ENCODE measurements around the gene ARHGEF17.
"Not testable (repeated sequence)": the region's sequence is repeated elsewhere in the genome, so short reads cannot be mapped to it uniquely, and the experiment has no call there.

ARHGEF17 gene

GRCh38 chr11:73269459-73270015 is 38.5 kb upstream of the ARHGEF17 start:
- TF ChIP-seq CTCF (IDR thresholded peaks at IDR 0.05; ENCODE audit: low read depth, low read length, poor library complexity, severe bottlenecking) (no peak), EZH2phosphoT487 (IDR thresholded peaks at IDR 0.05; ENCODE audit: borderline replicate concordance, low read length) (no peak)
- Histone ChIP-seq H3K79me2 (ENCODE audit: control insufficient read depth, low read length) (no peaks in the 10 kb centered on the region), H3F3A (ENCODE audit: control insufficient read depth, insufficient read depth) (no peaks in the 10 kb centered on the region), H3K4me3 (ENCODE audit: low read length) (no peak overlapping the region), H3K27ac (ENCODE audit: low read depth, low read length) (no peak overlapping the region), H3K4me1 (ENCODE audit: control insufficient read depth, low read length) (peaks cover 7% of the 10 kb centered on the region; the same call in 1 of the 2 replicates), H3K9me3 (ENCODE audit: control insufficient read depth, insufficient read depth, low read length) (no peaks in the 10 kb centered on the region), H3K9me2 (replicated peaks; ENCODE audit: control insufficient read depth, low read length) (no peaks in the 10 kb centered on the region), H3K36me3 (ENCODE audit: control insufficient read depth, low read length) (no peaks in the 10 kb centered on the region), H4K20me1 (ENCODE audit: control insufficient read depth, insufficient read depth, low read depth, low read length) (no peaks in the 10 kb centered on the region; the same call in 1 of the 2 replicates), H3K27me3 (ENCODE audit: control insufficient read depth, low read length) (peaks cover 61% of the 10 kb centered on the region), H3K4me2 (ENCODE audit: low read length) (no peak overlapping the region)

DNA sequence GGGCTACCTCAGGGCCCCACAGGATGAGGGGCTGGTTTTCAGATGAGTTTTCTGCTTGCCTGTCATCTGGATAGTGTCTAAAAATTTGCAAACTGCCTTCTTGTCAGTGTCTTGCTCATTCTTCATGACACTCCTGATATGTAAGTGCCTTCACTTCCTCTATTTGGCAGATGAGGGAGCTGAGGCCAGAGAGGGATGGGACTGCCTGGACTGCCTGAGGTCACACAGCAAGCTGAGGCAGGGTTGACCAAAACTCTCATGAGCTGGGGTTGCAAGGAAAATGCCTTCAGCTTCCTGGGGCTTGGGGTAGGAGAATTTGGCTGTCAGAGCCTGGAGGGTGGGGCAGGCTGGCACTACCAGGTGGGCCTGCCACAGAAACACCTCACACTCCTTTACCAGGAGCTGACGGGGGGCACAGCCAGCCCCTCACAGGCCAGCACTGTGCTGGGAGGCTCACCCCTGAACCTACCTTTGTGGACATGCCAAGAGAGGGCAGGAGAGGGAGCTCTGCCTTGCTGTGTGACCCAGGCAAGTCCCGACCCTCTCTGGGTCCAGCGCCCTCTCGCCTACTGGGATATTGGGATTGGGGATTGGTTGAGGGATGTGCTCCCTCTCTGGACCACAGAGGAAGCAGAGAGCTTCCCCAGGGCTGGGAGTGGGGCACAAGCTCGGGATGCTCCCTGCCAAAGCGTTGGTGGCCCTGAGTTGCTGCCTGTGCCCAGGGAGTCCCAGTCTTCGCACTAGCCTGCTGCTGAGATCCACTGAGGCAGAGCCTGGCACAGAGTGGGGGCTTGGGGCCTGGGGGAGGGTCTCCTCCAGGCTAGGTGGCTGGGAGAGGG is 37.8 kb upstream of the ARHGEF17 start:
- H3K27me3 ChIP-seq (ENCODE audit: control insufficient read depth, low read length): peaks cover 61% of the 10 kb centered on the region
- H3K4me3 ChIP-seq (ENCODE audit: low read length): no peak overlapping the region
- peaks cover 7% of the 10 kb centered on the region; the same call in 1 of the 2 replicates for H3K4me1 ChIP-seq (ENCODE audit: control insufficient read depth, low read length)
- H4K20me1 ChIP-seq (ENCODE audit: control insufficient read depth, insufficient read depth, low read depth, low read length): no peaks in the 10 kb centered on the region; the same call in 1 of the 2 replicates
- no peaks in the 10 kb centered on the region for H3F3A ChIP-seq (ENCODE audit: control insufficient read depth, insufficient read depth)
- H3K27ac ChIP-seq (ENCODE audit: low read depth, low read length): no peak overlapping the region
- no peak for TF ChIP-seq CTCF (IDR thresholded peaks at IDR 0.05; ENCODE audit: low read depth, low read length, poor library complexity, severe bottlenecking)
- TF ChIP-seq EZH2phosphoT487 (IDR thresholded peaks at IDR 0.05; ENCODE audit: borderline replicate concordance, low read length): no peak
- no peaks in the 10 kb centered on the region for H3K36me3 ChIP-seq (ENCODE audit: control insufficient read depth, low read length)
- no peaks in the 10 kb centered on the region for H3K9me3 ChIP-seq (ENCODE audit: control insufficient read depth, insufficient read depth, low read length)
- H3K4me2 ChIP-seq (ENCODE audit: low read length): no peak overlapping the region
- H3K79me2 ChIP-seq (ENCODE audit: control insufficient read depth, low read length): no peaks in the 10 kb centered on the region
- H3K9me2 ChIP-seq (replicated peaks; ENCODE audit: control insufficient read depth, low read length): no peaks in the 10 kb centered on the region

DNA sequence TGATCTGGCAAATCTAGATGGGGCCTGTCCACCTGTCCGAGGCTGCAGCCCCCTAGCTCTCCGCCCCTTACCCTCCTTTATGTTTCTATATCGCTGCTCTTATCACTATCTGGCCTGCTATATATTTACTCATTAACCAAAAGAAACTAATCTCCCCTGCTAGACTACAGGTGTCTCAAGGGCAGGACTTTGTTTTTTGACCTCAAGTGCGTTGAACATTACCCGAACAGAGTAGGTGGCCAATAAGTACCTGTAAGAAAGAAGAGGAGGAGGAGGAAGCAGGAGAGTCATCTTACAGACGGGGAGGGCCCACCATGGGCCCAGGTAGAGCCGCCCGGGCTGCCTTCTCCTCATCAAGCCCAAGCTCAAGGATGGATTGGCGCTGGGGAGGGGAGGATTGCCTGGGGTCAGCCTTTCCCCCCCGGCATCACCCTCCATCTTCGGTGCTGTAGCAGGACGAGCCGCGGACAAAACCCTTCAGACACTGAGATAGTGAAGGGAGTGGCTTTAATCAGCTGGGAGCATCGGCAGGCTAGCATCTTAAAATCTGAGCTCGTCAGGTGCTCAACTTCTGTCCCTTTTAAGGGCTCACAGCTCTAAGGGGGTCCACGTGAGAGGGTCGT is 37.1 kb upstream of the ARHGEF17 start:
- Histone ChIP-seq H3K4me1 (ENCODE audit: control insufficient read depth, low read length) (peaks cover 7% of the 10 kb centered on the region; the same call in 1 of the 2 replicates), H3K27ac (ENCODE audit: low read depth, low read length) (no peak overlapping the region), H3K27me3 (ENCODE audit: control insufficient read depth, low read length) (peaks cover 64% of the 10 kb centered on the region), H3K4me3 (ENCODE audit: low read length) (no peak overlapping the region), H3K9me3 (ENCODE audit: control insufficient read depth, insufficient read depth, low read length) (no peaks in the 10 kb centered on the region), H3K79me2 (ENCODE audit: control insufficient read depth, low read length) (no peaks in the 10 kb centered on the region), H3F3A (ENCODE audit: control insufficient read depth, insufficient read depth) (no peaks in the 10 kb centered on the region), H3K9me2 (replicated peaks; ENCODE audit: control insufficient read depth, low read length) (no peaks in the 10 kb centered on the region), H3K4me2 (ENCODE audit: low read length) (no peak overlapping the region), H3K36me3 (ENCODE audit: control insufficient read depth, low read length) (no peaks in the 10 kb centered on the region), H4K20me1 (ENCODE audit: control insufficient read depth, insufficient read depth, low read depth, low read length) (no peaks in the 10 kb centered on the region; the same call in 1 of the 2 replicates)
- no peak for TF ChIP-seq EZH2phosphoT487 (IDR thresholded peaks at IDR 0.05; ENCODE audit: borderline replicate concordance, low read length)
- no peak for TF ChIP-seq CTCF (IDR thresholded peaks at IDR 0.05; ENCODE audit: low read depth, low read length, poor library complexity, severe bottlenecking)

DNA sequence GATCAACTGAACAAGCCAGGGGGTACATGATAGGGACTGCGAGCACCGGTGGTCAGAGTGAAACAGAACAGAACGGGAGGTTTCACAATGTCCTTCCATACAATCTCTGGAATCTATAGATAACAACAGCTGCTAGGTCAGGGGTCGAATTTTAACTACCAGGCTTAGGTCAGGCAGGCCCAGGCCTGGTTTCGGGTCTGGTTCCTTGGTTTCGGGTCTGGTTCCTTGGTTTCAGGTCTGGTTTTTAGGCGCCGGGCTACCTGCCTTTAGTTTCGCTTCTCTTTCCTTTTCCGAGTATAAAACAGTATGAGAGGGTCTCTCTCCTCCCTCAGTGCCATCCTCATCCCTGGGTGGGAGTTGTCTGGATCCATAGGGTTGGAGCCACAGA is 36.6 kb upstream of the ARHGEF17 start:
- not testable (repeated sequence) for H3F3A ChIP-seq (ENCODE audit: control insufficient read depth, insufficient read depth); H3K79me2 ChIP-seq (ENCODE audit: control insufficient read depth, low read length); H3K4me1 ChIP-seq (ENCODE audit: control insufficient read depth, low read length); H3K36me3 ChIP-seq (ENCODE audit: control insufficient read depth, low read length); H3K4me3 ChIP-seq (ENCODE audit: low read length); H3K9me3 ChIP-seq (ENCODE audit: control insufficient read depth, insufficient read depth, low read length); H3K4me2 ChIP-seq (ENCODE audit: low read length); H4K20me1 ChIP-seq (ENCODE audit: control insufficient read depth, insufficient read depth, low read depth, low read length); H3K9me2 ChIP-seq (replicated peaks; ENCODE audit: control insufficient read depth, low read length); H3K27ac ChIP-seq (ENCODE audit: low read depth, low read length)
- H3K27me3 ChIP-seq (ENCODE audit: control insufficient read depth, low read length): peaks cover 64% of the 10 kb centered on the region
